Smooth muscle cell (in vitro differentiated cells): Measurements from ENCODE around the gene LDB3. TPM values are rescaled to one million over a fixed set of nuclear protein-coding genes. Genes with fewer than 3 reads are reported as not detected.

ENCODE experiments used
- DNase-seq: peaks from one replicate; lab custom pipeline; 2025; ENCODE audit not compliant: unreplicated experiment; lab: John Stamatoyannopoulos, UW
- H2AFZ ChIP-seq: fragments of 200-600 bp; sonication (generic); 2 replicates; pipeline ENCODE4 v1.6.0; 2016; ENCODE audit warnings: antibody characterized with exemption, low read depth, mild to moderate bottlenecking
- H3F3A ChIP-seq: fragments of 200-600 bp; sonication (generic); 2 replicates; pipeline ENCODE4 v1.6.0; 2017; ENCODE audit warnings: antibody characterized with exemption, low read depth
- H3K27ac ChIP-seq: fragments of 200-600 bp; sonication (generic); 2 replicates; pipeline ENCODE4 v1.5.1; 2016; ENCODE audit warnings: low read depth, mild to moderate bottlenecking
- H3K27me3 ChIP-seq: fragments of 200-600 bp; sonication (generic); 2 replicates; pipeline ENCODE4 v1.6.1; 2016; ENCODE audit warnings: low read depth, mild to moderate bottlenecking
- H3K36me3 ChIP-seq: fragments of 200-600 bp; sonication (generic); 2 replicates; pipeline ENCODE4 v1.5.1; 2016; ENCODE audit warnings: low read depth
- H3K4me1 ChIP-seq: fragments of 200-600 bp; sonication (generic); 2 replicates; pipeline ENCODE4 v1.5.1; 2016; ENCODE audit warnings: low read depth
- H3K4me2 ChIP-seq: fragments of 200-600 bp; sonication (generic); 2 replicates; pipeline ENCODE4 v1.6.0; 2016; ENCODE audit warnings: mild to moderate bottlenecking
- H3K4me3 ChIP-seq: fragments of 200-600 bp; sonication (generic); 2 replicates; pipeline ENCODE4 v1.5.1; 2016; ENCODE audit warnings: mild to moderate bottlenecking
- H3K79me2 ChIP-seq: fragments of 200-600 bp; sonication (generic); 2 replicates; pipeline ENCODE4 v1.6.0; 2016; ENCODE audit warnings: low read depth, mild to moderate bottlenecking
- H3K9ac ChIP-seq: fragments of 200-600 bp; sonication (generic); 2 replicates; pipeline ENCODE4 v1.6.0; 2016; ENCODE audit warnings: low read depth
- H3K9me3 ChIP-seq: fragments of 200-600 bp; sonication (generic); replicated peaks from 2 replicates; pipeline ENCODE4 v1.5.1; 2016; ENCODE audit warnings: low read depth
- H4K20me1 ChIP-seq: fragments of 200-600 bp; sonication (generic); 2 replicates; pipeline ENCODE4 v1.6.0; 2016; ENCODE audit warnings: low read depth
- CTCF ChIP-seq: fragments of 200-600 bp; sonication (generic); IDR thresholded peaks from 2 replicates; pipeline ENCODE4 v1.5.1; 2017; ENCODE audit warnings: borderline replicate concordance, mild to moderate bottlenecking, antibody characterized with exemption; ENCODE audit not compliant: insufficient read depth, poor library complexity, severe bottlenecking
- WGBS: methylation state at CpG from one replicate; pipeline ENCODE4 v1.1.7; 2016; ENCODE audit warnings: low lambda C conversion rate; 5-methylcytosine and 5-hydroxymethylcytosine counted together
- polyA plus RNA-seq: library from polyadenylated mRNA; unstranded; fragments of >200 nt; fragmentation: Nextera tagmentation; extraction: Ambion mirVana; gene quantifications from 2 replicates; pipeline ENCODE4 v1.2.1, GENCODE V29; 2016
- total RNA-seq: library from RNA; depleted of rRNA; stranded (reverse); fragments of >200 nt; gene quantifications from 2 replicates; pipeline ENCODE4 v1.2.3, GENCODE V29; 2014

Gene LDB3
- total and polyA plus RNA-seq, 2 experiments from 2014 or later: 0.31 to 0.61 TPM

- TF ChIP-seq CTCF: no peak
- H3F3A ChIP-seq: no peaks in the 10 kb centered on the region
Observed at GRCh38 chr10:86646532-86646931, 21.8 kb upstream of the LDB3 start.

GRCh38 chr10:86646933-86647332 lies 21.4 kb upstream of the LDB3 start:
- Histone ChIP-seq H3K4me2 (no peak overlapping the region), H3K79me2 (no peaks in the 10 kb centered on the region), H4K20me1 (no peaks in the 10 kb centered on the region), H3K36me3 (no peaks in the 10 kb centered on the region), H3K9ac (no peak overlapping the region), H3K4me3 (no peak overlapping the region), H3F3A (no peaks in the 10 kb centered on the region), H3K27me3 (no peaks in the 10 kb centered on the region), H2AFZ (no peak overlapping the region), H3K4me1 (no peaks in the 10 kb centered on the region), H3K27ac (no peak overlapping the region), H3K9me3 (no peaks in the 10 kb centered on the region)
- TF ChIP-seq CTCF: no peak
- DNase-seq: no peak
- WGBS: 72% methylated on average over 6 of the region's 6 CpGs

More at GRCh38 chr10:86646532-86646931, 21.8 kb upstream of the LDB3 start:
- Histone ChIP-seq H2AFZ (no peak overlapping the region), H3K4me2 (no peak overlapping the region), H3K9ac (no peak overlapping the region), H3K27me3 (no peaks in the 10 kb centered on the region), H3K79me2 (no peaks in the 10 kb centered on the region), H3K4me3 (no peak overlapping the region), H3K4me1 (no peaks in the 10 kb centered on the region), H3K9me3 (no peaks in the 10 kb centered on the region), H3K36me3 (no peaks in the 10 kb centered on the region), H4K20me1 (no peaks in the 10 kb centered on the region), H3K27ac (no peak overlapping the region)
- 95% methylated on average over 5 of the region's 5 CpGs for WGBS
- DNase-seq: no peak

- Histone ChIP-seq H3K4me1 (peaks cover 5% of the 10 kb centered on the region), H3K4me2 (no peak overlapping the region), H4K20me1 (no peaks in the 10 kb centered on the region), H3K4me3 (no peak overlapping the region), H3K36me3 (no peaks in the 10 kb centered on the region), H3K79me2 (no peaks in the 10 kb centered on the region), H3K27ac (no peak overlapping the region), H2AFZ (no peak overlapping the region), H3K9ac (no peak overlapping the region), H3K27me3 (no peaks in the 10 kb centered on the region), H3K9me3 (no peaks in the 10 kb centered on the region), H3F3A (no peaks in the 10 kb centered on the region)
- WGBS: 70% methylated on average over 13 of the region's 13 CpGs
- DNase-seq: no peak
- TF ChIP-seq CTCF: no peak
Observed at GRCh38 chr10:86647773-86648703, 20.3 kb upstream of the LDB3 start.
